A549 (cell line): ENCODE measurements around the gene ZNF805. TPM values are rescaled to one million over a fixed set of nuclear protein-coding genes. Genes with fewer than 3 reads are reported as not detected.

ENCODE experiments used
- ATAC-seq, 2 experiments: fragments of 200-7000 bp in 1 of 2; fragments of >200 bp in 1 of 2; cut with Nextera tagmentation in 1 of 2; cut with Tn5 transposase in 1 of 2; 3 replicates each; pipeline versions ENCODE4 v1.8.0 to v1.9.1; 2018 to 2020; ENCODE audit warnings: mild to moderate bottlenecking in 1 of 2, moderate library complexity in 1 of 2
- CTCF ChIA-PET: fragments of 300-600 bp; sonication (Branson Sonifier 250); formaldehyde crosslinking; extraction: SDS; loops from one replicate; lab custom pipeline; 2021; ENCODE audit warnings: antibody characterized with exemption, inconsistent platforms; lab: Yijun Ruan, JAX
- POLR2A ChIA-PET: fragments of 350-600 bp; formaldehyde crosslinking; extraction: SDS; loops from one replicate; lab custom pipeline; 2021; ENCODE audit warnings: antibody characterized with exemption, inconsistent platforms; lab: Yijun Ruan, JAX
- DNase-seq, 2 experiments: peaks; one replicate each; pipeline versions ENCODE4 v3.0.0 to v3.0.0-alpha.2; 2011 to 2016; ENCODE audit warnings: low read depth in 1 of 2, low spot score in 1 of 2
- FAIRE-seq: peaks from 2 replicates; lab custom pipeline; 2011; peaks lifted over from hg19 to GRCh38; lab: Jason Lieb, UNC
- H3K27ac ChIP-seq, 2 experiments: fragments of >200 bp; sonication (Bioruptor Twin); formaldehyde crosslinking; 3 replicates each; pipeline ENCODE4 v1.5.1; 2016 to 2017
- H3K4me1 ChIP-seq: fragments of >200 bp; sonication (Bioruptor Twin); formaldehyde crosslinking; 3 replicates; pipeline ENCODE4 v1.6.1; 2016
- H3K4me2 ChIP-seq: fragments of >200 bp; sonication (Bioruptor Twin); formaldehyde crosslinking; 3 replicates; pipeline ENCODE4 v1.6.1; 2016
- H3K4me3 ChIP-seq: fragments of >200 bp; sonication (Bioruptor Twin); formaldehyde crosslinking; 3 replicates; pipeline ENCODE4 v1.5.1; 2016
- H3K9me3 ChIP-seq: fragments of >200 bp; sonication (Bioruptor Twin); formaldehyde crosslinking; 3 replicates; pipeline ENCODE4 v1.6.1; 2016
- CBX2 ChIP-seq: fragments of 200-600 bp; sonication (generic); IDR thresholded peaks from 2 replicates; pipeline ENCODE4 v1.6.1; 2016; ENCODE audit warnings: low read depth, mild to moderate bottlenecking, borderline replicate concordance
- CBX8 ChIP-seq: fragments of 200-600 bp; sonication (generic); IDR thresholded peaks from 2 replicates; pipeline ENCODE4 v1.6.1; 2016
- CHD2 ChIP-seq: fragments of 150-350 bp; IDR thresholded peaks from 2 replicates; pipeline ENCODE4 v1.6.1; 2014; ENCODE audit warnings: low read length; ENCODE audit not compliant: partially characterized antibody
- ESRRA ChIP-seq: fragments of 150-350 bp; IDR thresholded peaks from 2 replicates; pipeline ENCODE4 v1.6.1; 2014; ENCODE audit warnings: mild to moderate bottlenecking, low read length, borderline replicate concordance
- FOXS1 ChIP-seq: fragments of 250-450 bp; sonication (Bioruptor Pico); IDR thresholded peaks from 2 replicates; pipeline ENCODE4 v1.5.0; 2020; ENCODE audit warnings: mild to moderate bottlenecking, moderate library complexity
- GATA3 ChIP-seq: IDR thresholded peaks from 2 replicates; pipeline ENCODE4 v1.6.1; 2012; ENCODE audit warnings: borderline replicate concordance
- HEYL ChIP-seq: fragments of 250-450 bp; sonication (Bioruptor Pico); IDR thresholded peaks from 2 replicates; pipeline ENCODE4 v1.8.0; 2021; ENCODE audit warnings: mild to moderate bottlenecking, moderate library complexity
- JUNB ChIP-seq: fragments of >200 bp; sonication (Bioruptor Twin); formaldehyde crosslinking; IDR thresholded peaks from 2 replicates; pipeline ENCODE4 v1.6.1; 2016
- KDM5A ChIP-seq: fragments of 200-600 bp; sonication (generic); IDR thresholded peaks from 2 replicates; pipeline ENCODE4 v1.6.1; 2016; ENCODE audit warnings: antibody characterized with exemption, mild to moderate bottlenecking
- MAFK ChIP-seq: fragments of 450-650 bp; IDR thresholded peaks from 2 replicates; pipeline ENCODE4 v1.6.1; 2014; ENCODE audit not compliant: partially characterized antibody
- NR3C1 ChIP-seq: fragments of >200 bp; sonication (Bioruptor Twin); formaldehyde crosslinking; IDR thresholded peaks from 3 replicates; pipeline ENCODE4 v1.6.1; 2017
- PHF8 ChIP-seq: fragments of 200-600 bp; sonication (generic); IDR thresholded peaks from 2 replicates; pipeline ENCODE4 v1.6.1; 2016; ENCODE audit warnings: low read depth, mild to moderate bottlenecking, antibody characterized with exemption, moderate library complexity, borderline replicate concordance
- RARB ChIP-seq: fragments of 250-450 bp; sonication (Bioruptor Pico); IDR thresholded peaks from 2 replicates; pipeline ENCODE4 v1.8.0; 2021; ENCODE audit warnings: mild to moderate bottlenecking, moderate library complexity
- RFX5 ChIP-seq: fragments of 450-650 bp; IDR thresholded peaks from 2 replicates; pipeline ENCODE4 v1.7.1; 2014; ENCODE audit warnings: antibody characterized with exemption, mild to moderate bottlenecking, moderate library complexity
- SMC3 ChIP-seq: fragments of >200 bp; sonication (Bioruptor Twin); formaldehyde crosslinking; IDR thresholded peaks from 3 replicates; pipeline ENCODE4 v1.6.1; 2018; ENCODE audit warnings: inconsistent platforms
- ZNF302 ChIP-seq: fragments of 250-450 bp; sonication (Bioruptor Pico); IDR thresholded peaks from 2 replicates; pipeline ENCODE4 v1.9.0; 2021; ENCODE audit warnings: inconsistent platforms, mild to moderate bottlenecking, moderate library complexity
- WGBS: methylation state at CpG from one replicate; pipeline ENCODE4 v1.1.6; 2017; ENCODE audit errors: missing lambda C conversion rate; 5-methylcytosine and 5-hydroxymethylcytosine counted together
- polyA plus RNA-seq, 4 experiments: library from polyadenylated mRNA; depleted of rRNA in 3 of 4; stranded (reverse); fragments of >200 nt; fragmentation: RNase III in 1 of 4; extraction: RNeasy Plus Mini Kit Qiagen cat#74134 plus additional on column Dnase treatment in 1 of 4; gene quantifications; 2 replicates in 3 of 4; 3 replicates in 1 of 4; pipeline ENCODE4 v1.2.3, GENCODE V29; 2011 to 2017
- TF ChIP-seq, protein P1 (sequence below): IDR thresholded peaks from 2 replicates; pipeline ENCODE4 v1.6.1; 2012; ENCODE audit warnings: low read depth, borderline replicate concordance
- TF ChIP-seq, protein P2 (sequence below): fragments of >200 bp; sonication (Bioruptor Twin); formaldehyde crosslinking; IDR thresholded peaks from 3 replicates; pipeline ENCODE4 v1.5.1; 2016
- TF ChIP-seq, protein P3 (sequence below): IDR thresholded peaks from 2 replicates; pipeline ENCODE4 v1.6.1; 2012
- TF ChIP-seq, protein P4 (sequence below): fragments of >200 bp; sonication (Bioruptor Twin); formaldehyde crosslinking; IDR thresholded peaks from 2 replicates; pipeline ENCODE4 v1.6.1; 2016

Gene ZNF805
- polyA plus RNA-seq, 2 of the 4 experiments (the other 2 are of a cell fraction): 1.5 to 5.6 TPM

DNA sequence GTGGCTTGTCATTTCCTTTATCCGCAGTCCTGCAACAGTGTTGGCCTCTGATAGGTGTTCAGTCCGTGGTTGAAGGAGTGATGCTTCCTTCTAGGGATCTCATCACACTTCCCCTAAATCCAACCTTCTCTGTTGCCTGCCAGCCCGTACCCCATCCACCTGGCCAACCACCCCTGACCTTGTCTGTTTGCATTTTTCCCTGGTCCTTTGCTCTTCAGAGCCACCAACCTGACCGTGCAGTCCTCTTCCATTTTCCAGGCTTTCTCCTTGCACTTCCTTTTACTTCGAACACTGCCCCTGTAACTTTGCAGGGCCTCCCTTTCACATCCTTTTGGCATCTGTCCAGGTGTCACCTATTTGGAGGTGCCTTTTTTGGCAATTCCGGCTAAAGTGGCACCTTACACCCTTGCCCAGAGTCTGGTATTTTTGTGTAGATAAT lies 40.5 kb downstream of the ZNF805 start:
- WGBS: 3% methylated on average over 6 of the region's 6 CpGs
- H3K9me3 ChIP-seq: peaks cover 71% of the 10 kb centered on the region
- H3K27ac ChIP-seq: peak overlapping the region; percentile 94 to 97
- H3K4me3 ChIP-seq: peak overlapping the region; percentile 71
- FAIRE-seq (no peak), ATAC-seq (peak in 1 of 2 experiments; percentile 18; a peak in 5 of 6 replicates), DNase-seq (peak; percentile 23 to 51)
- H3K4me1 ChIP-seq: no peaks in the 10 kb centered on the region
- no peak for TF ChIP-seq JUNB
- no peak for TF ChIP-seq KDM5A
- TF ChIP-seq CBX8: no peak
- no peak for TF ChIP-seq RARB (CRISPR knock-in tag)
- peak overlapping the region; percentile 87 for H3K4me2 ChIP-seq
- CTCF ChIA-PET: no interaction called here
- POLR2A ChIA-PET: no interaction called here

DNA sequence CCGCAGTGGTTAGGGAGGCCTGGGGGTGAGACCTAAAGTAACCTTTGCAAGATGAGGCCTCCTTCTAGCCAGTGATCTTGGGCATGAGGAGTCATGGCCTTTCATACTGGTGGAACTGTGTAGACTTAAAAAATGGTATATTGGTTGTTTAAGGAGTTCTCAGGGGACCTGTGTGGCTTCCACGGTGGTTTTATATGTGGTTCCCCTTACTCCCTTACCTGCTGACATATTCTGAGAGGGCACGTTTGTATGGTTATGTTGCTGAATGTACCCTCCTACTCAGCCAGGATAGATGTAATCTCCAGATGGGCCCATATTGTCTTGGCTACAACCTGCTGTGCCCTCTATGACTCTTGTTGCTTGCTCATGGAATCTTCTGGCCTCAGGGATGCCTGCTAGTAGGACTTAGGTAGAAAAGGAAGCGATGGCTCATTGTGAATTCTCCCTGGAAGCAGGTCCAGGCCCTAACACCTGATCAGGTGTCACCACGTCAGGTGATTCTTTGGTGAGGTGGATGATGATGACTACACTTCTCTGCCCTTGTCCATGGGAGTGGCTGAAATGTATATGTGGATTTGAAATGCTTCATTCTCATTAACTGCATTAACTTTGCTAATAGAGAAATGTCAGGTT lies 41.7 kb downstream of the ZNF805 start:
- ATAC-seq: no peak
- 83% methylated on average over 5 of the region's 5 CpGs for WGBS

DNA sequence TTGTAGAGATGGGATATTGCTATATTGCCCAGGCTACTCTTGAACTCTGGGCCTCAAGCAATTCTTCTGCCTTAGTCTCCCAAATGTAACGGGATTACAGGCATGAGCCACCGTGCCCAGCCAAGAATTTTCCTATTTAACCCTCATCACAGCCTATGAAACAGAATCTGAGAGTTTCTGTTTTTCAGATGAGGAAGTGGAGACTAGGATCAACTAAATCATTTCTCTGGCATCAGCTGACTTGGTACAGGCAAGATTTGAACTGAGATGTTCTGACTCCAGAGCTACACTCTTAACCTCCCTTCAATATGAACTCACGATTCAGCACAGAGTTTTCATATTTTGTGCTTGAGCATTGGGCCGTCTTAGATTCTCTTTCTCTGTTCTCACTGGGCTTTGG lies 47.9 kb downstream of the ZNF805 start:
- FAIRE-seq (no peak), ATAC-seq (no peak), DNase-seq (no peak)
- H3K4me2 ChIP-seq: no peak overlapping the region
- TF ChIP-seq, protein P1, sequence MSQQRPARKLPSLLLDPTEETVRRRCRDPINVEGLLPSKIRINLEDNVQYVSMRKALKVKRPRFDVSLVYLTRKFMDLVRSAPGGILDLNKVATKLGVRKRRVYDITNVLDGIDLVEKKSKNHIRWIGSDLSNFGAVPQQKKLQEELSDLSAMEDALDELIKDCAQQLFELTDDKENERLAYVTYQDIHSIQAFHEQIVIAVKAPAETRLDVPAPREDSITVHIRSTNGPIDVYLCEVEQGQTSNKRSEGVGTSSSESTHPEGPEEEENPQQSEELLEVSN: no peak
- TF ChIP-seq ZNF302 (CRISPR knock-in tag) (no peak), NR3C1 (no peak)
- TF ChIP-seq, protein P2, sequence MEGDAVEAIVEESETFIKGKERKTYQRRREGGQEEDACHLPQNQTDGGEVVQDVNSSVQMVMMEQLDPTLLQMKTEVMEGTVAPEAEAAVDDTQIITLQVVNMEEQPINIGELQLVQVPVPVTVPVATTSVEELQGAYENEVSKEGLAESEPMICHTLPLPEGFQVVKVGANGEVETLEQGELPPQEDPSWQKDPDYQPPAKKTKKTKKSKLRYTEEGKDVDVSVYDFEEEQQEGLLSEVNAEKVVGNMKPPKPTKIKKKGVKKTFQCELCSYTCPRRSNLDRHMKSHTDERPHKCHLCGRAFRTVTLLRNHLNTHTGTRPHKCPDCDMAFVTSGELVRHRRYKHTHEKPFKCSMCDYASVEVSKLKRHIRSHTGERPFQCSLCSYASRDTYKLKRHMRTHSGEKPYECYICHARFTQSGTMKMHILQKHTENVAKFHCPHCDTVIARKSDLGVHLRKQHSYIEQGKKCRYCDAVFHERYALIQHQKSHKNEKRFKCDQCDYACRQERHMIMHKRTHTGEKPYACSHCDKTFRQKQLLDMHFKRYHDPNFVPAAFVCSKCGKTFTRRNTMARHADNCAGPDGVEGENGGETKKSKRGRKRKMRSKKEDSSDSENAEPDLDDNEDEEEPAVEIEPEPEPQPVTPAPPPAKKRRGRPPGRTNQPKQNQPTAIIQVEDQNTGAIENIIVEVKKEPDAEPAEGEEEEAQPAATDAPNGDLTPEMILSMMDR: no peak
- ChIA-PET POLR2A (no interaction called here), CTCF (no interaction called here)
- no peak overlapping the region for H3K4me3 ChIP-seq
- H3K4me1 ChIP-seq: no peaks in the 10 kb centered on the region
- WGBS: 96% methylated on average over 4 of the region's 4 CpGs
- H3K9me3 ChIP-seq: peaks cover 99% of the 10 kb centered on the region
- no peak overlapping the region for H3K27ac ChIP-seq

More for the DNA sequence above, 41.7 kb downstream of the ZNF805 start:
- ChIA-PET CTCF (no interaction called here), POLR2A (no interaction called here)
- H3K4me3 ChIP-seq: peak overlapping the region; percentile 71; the same call in 2 of the 3 replicates
- no peaks in the 10 kb centered on the region for H3K4me1 ChIP-seq
- peaks cover 78% of the 10 kb centered on the region for H3K9me3 ChIP-seq
- no peak for DNase-seq
- no peak for FAIRE-seq
- H3K27ac ChIP-seq: no peak overlapping the region
- TF ChIP-seq MAFK: no peak
- TF ChIP-seq, protein P1: 0 out of 2 replicates have a peak, but pooled peaks have one; percentile 24
- peak overlapping the region; percentile 87 for H3K4me2 ChIP-seq

DNA sequence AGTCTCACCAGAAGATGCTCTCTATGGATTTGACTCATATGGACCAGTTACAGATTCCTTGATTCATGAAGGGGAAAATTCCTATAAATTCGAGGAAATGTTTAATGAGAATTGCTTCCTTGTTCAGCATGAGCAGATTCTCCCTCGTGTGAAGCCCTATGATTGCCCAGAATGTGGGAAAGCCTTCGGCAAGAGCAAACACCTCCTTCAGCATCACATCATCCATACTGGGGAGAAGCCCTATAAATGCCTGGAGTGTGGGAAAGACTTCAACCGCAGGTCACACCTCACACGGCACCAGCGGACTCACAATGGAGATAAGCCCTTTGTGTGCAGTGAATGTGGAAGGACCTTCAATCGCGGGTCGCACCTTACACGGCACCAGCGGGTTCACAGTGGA lies 50.5 kb downstream of the ZNF805 start:
- FAIRE-seq: no peak
- H3K9me3 ChIP-seq: peaks cover 100% of the 10 kb centered on the region
- no peak overlapping the region for H3K27ac ChIP-seq
- WGBS: 94% methylated on average over 11 of the region's 11 CpGs
- no peak for TF ChIP-seq SMC3
- TF ChIP-seq HEYL (CRISPR knock-in tag): no peak
- ChIA-PET POLR2A (no interaction called here), CTCF (no interaction called here)
- no peak overlapping the region for H3K4me3 ChIP-seq
- peak in 1 of 2 experiments; percentile 39 for DNase-seq
- ATAC-seq: peak in 1 of 2 experiments; percentile 72; a peak in 2 of 6 replicates
- H3K4me2 ChIP-seq: no peak overlapping the region
- H3K4me1 ChIP-seq: no peaks in the 10 kb centered on the region

DNA sequence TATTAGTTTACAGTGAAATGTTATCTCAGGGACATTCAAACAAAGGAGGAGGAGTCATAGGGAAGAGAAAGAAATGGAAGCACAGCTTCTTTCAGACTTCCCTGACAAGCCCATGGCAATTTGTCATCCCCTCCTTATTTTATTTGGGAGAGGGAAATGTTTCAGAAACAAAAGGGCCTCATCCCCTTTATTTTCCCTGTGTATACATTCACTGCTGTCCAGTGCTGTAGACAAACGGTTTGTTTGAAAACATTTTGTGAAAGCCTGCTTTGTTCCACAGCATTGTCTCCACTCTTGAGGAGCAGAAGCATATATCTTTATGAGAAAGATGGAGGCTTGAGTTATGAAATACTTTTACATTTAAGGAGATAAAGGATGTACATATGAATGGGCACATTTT lies 52.1 kb downstream of the ZNF805 start:
- DNase-seq (no peak), FAIRE-seq (peak; percentile 28), ATAC-seq (no peak)
- no peak overlapping the region for H3K4me3 ChIP-seq
- peaks cover 100% of the 10 kb centered on the region for H3K9me3 ChIP-seq
- CTCF ChIA-PET: interaction anchor here (0.6 kb wide), 1 partner anchor 20 kb away, joined by 3 read pairs; no protein-coding TSS in a partner anchor
- WGBS: 90% methylated on average over 1 of the region's 1 CpG
- H3K4me2 ChIP-seq: no peak overlapping the region
- no peak overlapping the region for H3K27ac ChIP-seq
- POLR2A ChIA-PET: interaction anchor here (0.6 kb wide), 1 partner anchor 207 kb away, joined by 4 read pairs; the partner anchor contains the start of gene ZNF773
- H3K4me1 ChIP-seq: no peaks in the 10 kb centered on the region
- TF ChIP-seq NR3C1 (no peak), RFX5 (no peak), CBX2 (no peak), CHD2 (no peak), ZNF302 (CRISPR knock-in tag) (no peak), GATA3 (no peak), ESRRA (no peak), FOXS1 (CRISPR knock-in tag) (no peak), PHF8 (no peak), MAFK (no peak)
- TF ChIP-seq, protein P1: no peak
- TF ChIP-seq, protein P3, sequence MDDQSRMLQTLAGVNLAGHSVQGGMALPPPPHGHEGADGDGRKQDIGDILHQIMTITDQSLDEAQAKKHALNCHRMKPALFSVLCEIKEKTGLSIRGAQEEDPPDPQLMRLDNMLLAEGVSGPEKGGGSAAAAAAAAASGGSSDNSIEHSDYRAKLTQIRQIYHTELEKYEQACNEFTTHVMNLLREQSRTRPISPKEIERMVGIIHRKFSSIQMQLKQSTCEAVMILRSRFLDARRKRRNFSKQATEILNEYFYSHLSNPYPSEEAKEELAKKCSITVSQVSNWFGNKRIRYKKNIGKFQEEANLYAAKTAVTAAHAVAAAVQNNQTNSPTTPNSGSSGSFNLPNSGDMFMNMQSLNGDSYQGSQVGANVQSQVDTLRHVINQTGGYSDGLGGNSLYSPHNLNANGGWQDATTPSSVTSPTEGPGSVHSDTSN: no peak
- TF ChIP-seq, protein P4, sequence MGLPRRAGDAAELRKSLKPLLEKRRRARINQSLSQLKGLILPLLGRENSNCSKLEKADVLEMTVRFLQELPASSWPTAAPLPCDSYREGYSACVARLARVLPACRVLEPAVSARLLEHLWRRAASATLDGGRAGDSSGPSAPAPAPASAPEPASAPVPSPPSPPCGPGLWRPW: no peak
